ENCODE data around the gene ZNF549.

DNA sequence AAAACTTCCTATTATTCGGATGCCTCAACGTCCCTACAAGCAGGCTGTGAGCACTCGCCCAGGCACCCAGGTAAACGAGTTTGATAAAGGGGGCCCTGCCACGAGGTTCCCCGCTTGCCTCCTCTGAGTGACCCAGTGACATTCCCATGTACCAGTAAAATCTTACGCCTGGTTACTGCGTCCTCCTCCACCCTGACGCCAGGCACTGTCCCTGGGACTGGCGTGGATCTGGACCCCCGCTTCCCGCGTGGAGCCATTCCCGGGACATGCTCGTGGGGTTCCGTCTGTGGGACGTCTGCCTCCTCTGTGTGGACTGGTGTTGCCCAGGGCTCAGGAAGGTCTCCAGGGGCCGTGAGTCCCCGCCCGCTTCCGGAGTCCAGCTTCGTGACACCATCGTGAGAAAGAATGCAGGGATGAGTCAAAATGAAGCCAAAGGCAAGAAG is 32.9 kb downstream of the ZNF549 start:
- TF ChIP-seq EZH2 (IDR thresholded peaks at IDR 0.05; ENCODE audit: insufficient read depth, poor library complexity, severe bottlenecking) (no peak), EZH2phosphoT487 (IDR thresholded peaks at IDR 0.05; ENCODE audit: insufficient read depth, low read depth) (no peak)
